Activated CD4-positive, CD25-positive, alpha-beta regulatory T cell treated with anti-CD3 and anti-CD28 coated beads, Interleukin-2, amount 50 U/mL, for 72 hours (primary cell): Measurements from ENCODE around the gene MCRIP1.
A peak's percentile ranks its signal among the peaks of the same experiment; 100 is the strongest.

Experiments
- DNase-seq: peaks from one replicate; pipeline ENCODE4 v3.0.0; 2021

The MCRIP1 gene

GRCh38 chr17:81860756-81861568 lies 27.9 kb upstream of the MCRIP1 start:
- DNase-seq: peak; percentile 99

- DNase-seq: peak; percentile 39
Observed at GRCh38 chr17:81859906-81860755, 27.0 kb upstream of the MCRIP1 start, which contains the start of gene P4HB. P4HB (minus strand) TSS chr17:81860535; CDS start chr17:81860471, 64 bp downstream.

GRCh38 chr17:81858967-81859905 lies 26.1 kb upstream of the MCRIP1 start:
- DNase-seq: no peak

- no peak for DNase-seq
Observed at GRCh38 chr17:81858170-81858966, 25.3 kb upstream of the MCRIP1 start.

GRCh38 chr17:81854974-81855774 lies 22.1 kb upstream of the MCRIP1 start:
- DNase-seq: no peak

- DNase-seq: no peak
Observed at GRCh38 chr17:81852237-81852636, 19.1 kb upstream of the MCRIP1 start.

GRCh38 chr17:81851423-81851822 lies 18.3 kb upstream of the MCRIP1 start:
- DNase-seq: no peak

- no peak for DNase-seq
Observed at GRCh38 chr17:81849457-81849856, 16.4 kb upstream of the MCRIP1 start.

GRCh38 chr17:81846743-81847689 lies 13.9 kb upstream of the MCRIP1 start:
- DNase-seq: no peak

GRCh38 chr17:81845881-81846742 lies 13.0 kb upstream of the MCRIP1 start:
- DNase-seq: no peak

- no peak for DNase-seq
Observed at GRCh38 chr17:81845361-81845760, 12.3 kb upstream of the MCRIP1 start.

GRCh38 chr17:81844887-81845286 lies 11.8 kb upstream of the MCRIP1 start:
- DNase-seq: no peak

GRCh38 chr17:81844327-81844851 lies 11.3 kb upstream of the MCRIP1 start:
- DNase-seq: no peak

- DNase-seq: no peak
Observed at GRCh38 chr17:81843713-81844326, 10.7 kb upstream of the MCRIP1 start.

- DNase-seq: no peak
Observed at GRCh38 chr17:81842725-81843504, 9.8 kb upstream of the MCRIP1 start.

GRCh38 chr17:81842378-81842724 lies 9.3 kb upstream of the MCRIP1 start:
- DNase-seq: no peak

- no peak for DNase-seq
Observed at GRCh38 chr17:81841866-81842265, 8.8 kb upstream of the MCRIP1 start.
